Small intestine (tissue), 7 donors: ENCODE measurements around the gene NDUFS8. TPM values are rescaled to one million over a fixed set of nuclear protein-coding genes. Genes with fewer than 3 reads are reported as not detected.

ENCODE experiments used
- DNase-seq, 2 donors: peaks; one replicate each; pipeline versions ENCODE4 v3.0.0 to v3.0.0-alpha.2; 2013
- FAIRE-seq: peaks from 2 replicates; lab custom pipeline; 2012; peaks lifted over from hg19 to GRCh38; lab: Jason Lieb, UNC
- H3K27ac ChIP-seq, 3 donors: one replicate each; pipeline ENCODE4 v1.5.1; 2013; ENCODE audit warnings: low read length in 2 of 3, mild to moderate bottlenecking in 2 of 3, control low read depth in 1 of 3, inconsistent platforms in 1 of 3, low read depth in 1 of 3, moderate library complexity in 1 of 3
- H3K27me3 ChIP-seq, 3 donors: one replicate each; pipeline ENCODE4 v1.6.1; 2013; ENCODE audit warnings: low read length in 3 of 3, inconsistent platforms in 1 of 3; ENCODE audit not compliant: control insufficient read depth in 3 of 3, insufficient read depth in 3 of 3
- H3K36me3 ChIP-seq, 3 donors: one replicate each; pipeline ENCODE4 v1.6.1; 2013; ENCODE audit warnings: low read length in 3 of 3, inconsistent platforms in 1 of 3, low read depth in 1 of 3, mild to moderate bottlenecking in 1 of 3, moderate library complexity in 1 of 3; ENCODE audit not compliant: control insufficient read depth in 3 of 3, insufficient read depth in 2 of 3
- H3K4me1 ChIP-seq, 3 donors: one replicate each; pipeline ENCODE4 v1.6.1; 2013; ENCODE audit warnings: low read length in 2 of 3, inconsistent platforms in 1 of 3, low read depth in 1 of 3, mild to moderate bottlenecking in 1 of 3, moderate library complexity in 1 of 3; ENCODE audit not compliant: control insufficient read depth in 3 of 3, insufficient read depth in 2 of 3
- H3K4me3 ChIP-seq, 3 donors: one replicate each; pipeline ENCODE4 v1.5.1; 2013; ENCODE audit warnings: low read length in 3 of 3, control low read depth in 1 of 3, inconsistent platforms in 1 of 3, low read depth in 1 of 3, mild to moderate bottlenecking in 1 of 3, moderate library complexity in 1 of 3
- H3K9me3 ChIP-seq, 2 donors: one replicate each; pipeline ENCODE4 v1.6.1; 2013; ENCODE audit warnings: low read depth in 1 of 2, low read length in 1 of 2; ENCODE audit not compliant: control insufficient read depth in 2 of 2, insufficient read depth in 1 of 2
- WGBS, 3 donors: extraction: QIAGEN DNeasy Blood & Tissue Kit; methylation state at CpG; one replicate each; pipeline ENCODE4 v1.1.7; 2013; 5-methylcytosine and 5-hydroxymethylcytosine counted together
- polyA plus RNA-seq, 4 donors: library from polyadenylated mRNA; stranded (reverse) in 3 of 4; unstranded in 1 of 4; fragments of 200-250 nt in 3 of 4; fragments of 120-200 nt in 1 of 4; gene quantifications; one replicate each; pipeline versions ENCODE4 v1.2.1 to v1.2.3, GENCODE V29; 2013
- donor health status: healthy with polysubstance abuse.
- donor health status: control.
- donor health status: control.
- donor health status: Bipolar disorder and iron deficiency.
- donor health status: healthy.

NDUFS8 gene
- polyA plus RNA-seq, 4 donors = 71.4 to 290 (median 203) TPM

DNA sequence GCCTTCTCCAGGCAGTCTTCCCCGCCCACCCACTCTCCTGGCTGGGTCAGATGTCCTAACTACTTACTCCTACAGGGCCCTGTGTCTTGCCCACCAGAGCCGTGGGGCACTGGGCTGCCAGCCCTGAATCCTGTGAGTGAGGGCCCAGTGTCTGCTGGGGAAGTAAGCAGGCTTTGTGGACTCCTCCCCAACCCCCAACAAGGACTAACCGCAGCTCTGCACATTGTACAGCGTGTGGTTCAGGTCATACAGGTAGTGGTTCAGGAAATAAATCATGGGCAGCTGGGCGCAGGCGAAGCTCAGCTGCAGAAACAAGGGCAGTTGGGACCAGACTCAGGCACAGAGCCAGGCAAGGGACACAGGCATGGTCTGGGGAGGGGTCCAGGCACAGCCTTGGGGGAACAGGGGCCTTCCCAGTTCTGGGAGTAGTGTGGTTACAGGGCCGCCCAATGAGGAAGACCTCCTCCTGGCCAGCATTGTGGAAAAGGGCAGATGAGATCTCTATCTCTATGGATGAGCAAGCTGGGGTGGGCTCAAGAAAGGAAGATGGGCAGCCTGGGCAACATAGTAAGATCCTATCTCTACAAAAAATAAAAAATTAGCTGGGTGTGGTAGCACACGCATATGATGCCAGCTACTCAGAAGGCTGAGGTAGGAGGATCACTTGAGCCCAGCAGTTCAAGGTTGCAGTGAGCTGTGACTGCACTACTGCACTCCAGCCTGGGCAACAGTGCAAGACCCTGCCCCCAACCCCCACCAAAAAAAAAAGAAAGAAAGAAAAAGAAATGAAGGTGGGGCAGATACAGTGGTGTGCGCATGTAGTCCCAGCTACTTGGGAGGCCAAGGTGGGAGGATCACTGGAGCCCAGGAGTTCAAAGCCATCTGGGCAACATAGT lies 32.1 kb upstream of the NDUFS8 start:
- H3K9me3 ChIP-seq = no peaks in the 10 kb centered on the region
- H3K27me3 ChIP-seq = no peaks in the 10 kb centered on the region
- 74 to 86% (median 83%) methylated on average over 9 of the region's 9 CpGs for WGBS, 3 donors
- DNase-seq (peak in 1 of 2 donors; percentile 47), FAIRE-seq (no peak)
- H3K27ac ChIP-seq = peak overlapping the region in 2 of 3 donors; percentile 3 to 94
- H3K4me3 ChIP-seq = no peak overlapping the region
- peaks cover 0 to 24% (median 9%) of the 10 kb centered on the region in 3 donors for H3K4me1 ChIP-seq
- peaks cover 0 to 30% (median 0%) of the 10 kb centered on the region in 3 donors for H3K36me3 ChIP-seq

DNA sequence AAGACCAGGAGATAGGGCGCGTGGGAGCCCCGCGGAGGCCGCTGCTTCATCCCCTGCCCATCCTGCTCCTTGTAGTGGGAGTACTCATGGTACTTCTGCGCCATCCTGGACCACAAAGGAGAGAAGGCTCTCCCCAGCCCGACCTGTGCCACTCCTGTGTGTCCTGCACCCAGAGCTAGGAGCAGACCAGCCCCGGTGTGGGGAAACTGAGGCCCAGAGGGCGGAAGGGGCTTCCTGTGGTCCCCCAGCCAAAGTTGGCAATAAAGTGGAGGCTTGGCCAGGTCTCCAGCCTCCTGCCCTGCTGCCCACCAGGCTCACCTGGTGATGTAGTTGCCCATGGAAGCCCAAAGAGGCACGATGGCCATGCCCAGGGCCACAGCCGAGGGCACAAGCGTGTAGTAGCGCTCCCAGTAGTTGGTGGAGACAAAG lies 31.3 kb upstream of the NDUFS8 start:
- peaks cover 0 to 27% (median 9%) of the 10 kb centered on the region in 3 donors for H3K4me1 ChIP-seq
- no peaks in the 10 kb centered on the region for H3K27me3 ChIP-seq
- no peak overlapping the region for H3K4me3 ChIP-seq
- 96 to 98% (median 98%) methylated on average over 13 of the region's 13 CpGs for WGBS, 3 donors
- peaks cover 0 to 30% (median 0%) of the 10 kb centered on the region in 3 donors for H3K36me3 ChIP-seq
- no peaks in the 10 kb centered on the region for H3K9me3 ChIP-seq
- DNase-seq (no peak), FAIRE-seq (no peak)
- H3K27ac ChIP-seq = no peak overlapping the region

DNA sequence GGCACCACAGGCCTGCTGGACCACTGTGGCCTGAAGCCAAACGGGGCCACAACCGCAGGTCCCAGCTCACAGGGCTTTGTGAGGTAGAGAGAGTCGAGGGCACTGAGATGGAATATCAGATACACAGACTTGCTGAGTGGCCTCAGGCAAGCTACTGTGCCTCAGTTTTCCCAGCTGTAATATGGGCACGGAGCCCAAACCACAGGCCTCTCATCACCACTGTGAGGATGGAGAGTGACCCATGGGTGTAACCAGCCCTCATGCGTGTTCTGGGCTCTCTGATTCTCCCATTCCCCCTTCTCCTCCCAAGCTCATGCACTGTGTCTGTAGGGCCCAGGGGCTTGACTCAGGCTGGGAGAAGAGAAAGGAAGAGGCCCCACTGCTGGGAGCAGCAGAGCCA lies 30.8 kb upstream of the NDUFS8 start:
- H3K36me3 ChIP-seq = peaks cover 0 to 30% (median 0%) of the 10 kb centered on the region in 3 donors
- no peaks in the 10 kb centered on the region for H3K9me3 ChIP-seq
- H3K27ac ChIP-seq = no peak overlapping the region
- no peak overlapping the region for H3K4me3 ChIP-seq
- DNase-seq = no peak
- 94 to 98% (median 96%) methylated on average over 5 of the region's 5 CpGs for WGBS, 3 donors
- FAIRE-seq = no peak
- H3K4me1 ChIP-seq = peaks cover 0 to 28% (median 9%) of the 10 kb centered on the region in 3 donors
- H3K27me3 ChIP-seq = no peaks in the 10 kb centered on the region

DNA sequence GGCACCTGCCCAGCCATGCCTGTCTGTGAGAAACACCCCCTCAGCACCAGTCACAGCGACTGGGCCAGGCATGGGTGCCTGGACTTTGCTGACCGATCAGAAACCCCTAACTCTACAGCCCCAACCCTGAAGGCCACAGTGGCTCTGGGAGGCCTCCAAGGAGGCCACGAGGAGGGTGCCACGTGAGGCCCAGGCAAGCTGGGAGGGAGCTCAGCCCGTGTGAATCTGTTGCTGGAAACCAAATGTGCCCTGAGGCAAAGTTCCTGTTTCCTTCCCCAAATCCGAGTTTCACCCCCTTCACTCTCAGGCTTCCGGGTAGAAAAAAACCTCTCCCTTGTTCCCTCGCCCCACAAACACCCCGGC lies 27.9 kb upstream of the NDUFS8 start:
- peak overlapping the region in 1 of 3 donors; percentile 4 for H3K4me3 ChIP-seq
- H3K27me3 ChIP-seq = no peaks in the 10 kb centered on the region
- H3K9me3 ChIP-seq = no peaks in the 10 kb centered on the region
- FAIRE-seq (no peak), DNase-seq (no peak)
- peaks cover 0 to 12% (median 2%) of the 10 kb centered on the region in 3 donors for H3K4me1 ChIP-seq
- peak overlapping the region in 1 of 3 donors; percentile 46 for H3K27ac ChIP-seq
- peaks cover 0 to 24% (median 0%) of the 10 kb centered on the region in 3 donors for H3K36me3 ChIP-seq
- 55 to 65% (median 65%) methylated on average over 9 of the region's 9 CpGs for whole genome bisulfite sequencing, 3 donors

DNA sequence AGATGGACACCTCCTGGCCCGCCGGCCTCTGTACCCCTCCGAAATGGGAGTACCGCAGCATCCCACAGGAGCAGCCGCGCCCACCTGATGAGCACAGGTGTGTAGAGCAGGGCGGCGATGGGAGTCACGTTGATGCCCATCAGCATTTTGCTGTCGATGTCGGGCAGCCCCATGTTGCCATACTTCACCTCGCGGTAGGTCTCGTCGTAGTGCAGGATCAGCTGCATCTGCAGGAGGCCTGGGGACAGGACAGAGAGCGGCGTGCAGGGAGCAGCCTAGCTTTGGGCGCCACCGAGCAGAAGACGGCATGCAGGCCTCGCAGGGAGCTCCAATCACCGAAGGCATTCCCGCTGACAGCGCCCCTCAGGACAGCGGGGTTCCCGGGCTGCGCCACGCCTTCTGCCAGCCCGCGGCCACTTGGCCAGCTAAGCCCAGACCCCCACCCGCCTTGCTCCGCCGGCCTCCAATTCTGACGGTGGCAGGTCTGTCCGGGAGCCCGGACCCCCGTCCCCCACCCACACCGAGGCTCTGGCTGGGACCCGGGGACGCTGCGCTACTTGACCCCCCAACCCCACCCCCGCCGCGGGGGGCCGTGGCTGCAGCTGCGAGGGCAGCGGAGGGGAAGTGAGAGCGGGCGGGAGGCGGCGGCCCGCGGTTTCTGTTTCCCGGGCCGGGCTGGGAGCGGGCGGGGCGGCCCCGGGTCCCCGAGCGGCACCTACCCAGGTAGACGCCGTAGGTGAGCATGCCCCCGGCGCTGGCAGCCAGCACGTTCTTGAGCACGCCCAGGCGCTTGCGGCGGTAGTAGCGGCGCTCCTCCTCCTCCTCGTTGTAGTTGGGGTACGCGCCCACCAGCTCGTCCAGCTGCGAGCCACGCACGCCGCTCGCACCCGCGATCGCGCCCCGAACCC lies 27.3 kb upstream of the NDUFS8 start:
- DNase-seq = peak; percentile 63 to 73
- FAIRE-seq = no peak
- peak overlapping the region; percentile 45 to 92 (median 72) for H3K4me3 ChIP-seq
- peak overlapping the region in 1 of 3 donors; percentile 46 for H3K27ac ChIP-seq
- H3K4me1 ChIP-seq = peaks cover 0 to 12% (median 2%) of the 10 kb centered on the region in 3 donors
- H3K27me3 ChIP-seq = no peaks in the 10 kb centered on the region
- H3K9me3 ChIP-seq = no peaks in the 10 kb centered on the region
- H3K36me3 ChIP-seq = peaks cover 0 to 18% (median 0%) of the 10 kb centered on the region in 3 donors
- 7 to 12% (median 11%) methylated on average over 65 to 86 of the region's 86 CpGs for WGBS, 3 donors

DNA sequence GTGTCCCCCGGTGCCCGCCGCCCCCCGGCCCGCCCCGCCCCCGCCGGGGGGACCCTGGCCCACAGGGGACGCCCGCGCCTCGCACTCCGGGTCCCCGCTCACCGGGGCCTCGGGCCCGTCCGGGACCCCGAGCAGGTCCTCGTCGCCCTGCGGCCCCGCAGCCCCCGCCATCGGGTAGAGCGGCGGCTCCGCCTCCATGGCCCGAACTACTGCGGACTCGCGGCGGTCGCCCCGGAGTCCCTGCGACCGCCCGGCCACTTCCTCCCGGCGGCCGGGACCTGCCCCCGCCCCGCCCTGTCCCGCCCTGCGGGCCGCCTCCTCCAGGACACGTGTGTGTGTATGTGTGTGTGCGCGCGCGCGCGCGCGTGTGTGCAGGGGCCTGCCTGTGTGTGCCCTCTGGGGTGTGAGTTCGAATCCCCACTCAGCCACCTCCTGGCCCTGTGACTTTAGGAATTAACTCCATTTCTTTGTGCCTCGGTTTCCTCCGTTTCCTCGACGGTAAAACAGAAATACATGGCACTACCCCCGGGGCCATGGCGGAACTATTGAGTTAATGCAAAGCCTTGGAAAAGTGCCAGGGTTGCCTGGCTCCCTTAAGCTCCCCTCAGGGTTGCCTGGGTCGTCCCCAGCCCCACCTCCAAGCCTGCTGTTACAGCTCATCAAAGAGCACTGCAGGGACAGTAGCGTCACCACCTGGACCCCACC lies 26.5 kb upstream of the NDUFS8 start, which contains the start of gene UNC93B1:
UNC93B1 (minus strand) TSS at position 252 of the 705 bp plus-strand sequence; CDS start at position 198, 54 bp downstream.
- Histone ChIP-seq H3K36me3 (peaks cover 0 to 10% (median 0%) of the 10 kb centered on the region in 3 donors), H3K27me3 (no peaks in the 10 kb centered on the region), H3K27ac (peak within 1 kb of the TSS in 2 of 3 donors; percentile 62 to 68), H3K9me3 (no peaks in the 10 kb centered on the region), H3K4me3 (peak within 1 kb of the TSS; percentile 45 to 92 (median 72)), H3K4me1 (peaks cover 0 to 20% (median 2%) of the 10 kb centered on the region in 3 donors)
- 2 to 3% (median 3%) methylated on average over 43 to 64 of the region's 64 CpGs for WGBS, 3 donors
- peak; percentile 91 to 93 for DNase-seq
- no peak for FAIRE-seq

DNA sequence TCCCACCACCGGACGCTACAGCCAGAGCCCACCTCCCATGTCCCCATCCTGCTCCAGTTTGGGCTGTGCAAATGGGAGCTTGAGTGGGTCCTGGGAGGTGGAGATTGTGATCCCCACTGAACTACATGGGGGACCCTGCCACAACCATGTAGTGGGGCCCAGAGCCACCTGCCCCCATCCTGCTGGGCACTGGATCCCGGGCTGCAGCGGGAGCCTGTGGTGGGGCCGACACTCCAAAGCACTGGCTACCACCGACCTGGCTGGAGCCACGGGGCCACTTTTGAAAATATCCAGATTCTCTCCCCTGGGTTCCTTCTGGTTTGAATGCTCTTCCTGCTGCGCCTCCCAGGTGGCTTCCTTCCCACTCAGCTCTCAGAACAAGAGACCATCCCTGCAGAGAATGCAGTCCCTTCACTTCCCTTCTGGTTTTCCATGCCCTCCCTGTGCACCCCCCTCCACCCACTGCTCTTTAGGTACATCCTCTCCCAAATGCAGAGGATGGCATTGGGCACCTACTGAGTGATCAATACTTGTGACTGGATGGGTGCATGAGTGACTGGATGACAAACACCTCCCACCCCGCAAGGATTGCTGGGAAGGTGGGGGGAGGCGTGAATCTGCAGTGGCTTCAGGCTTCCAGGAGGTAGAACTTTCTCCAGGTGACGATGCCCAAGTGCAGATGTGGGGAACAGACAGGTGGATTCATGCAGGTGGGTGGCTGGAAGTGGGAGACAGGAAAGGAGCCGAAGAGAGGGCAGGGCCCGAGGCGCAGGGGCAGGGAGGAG lies 25.7 kb upstream of the NDUFS8 start:
- no peak for DNase-seq
- peak overlapping the region in 1 of 3 donors; percentile 56 for H3K27ac ChIP-seq
- FAIRE-seq = no peak
- H3K4me1 ChIP-seq = peaks cover 0 to 28% (median 2%) of the 10 kb centered on the region in 3 donors
- H3K27me3 ChIP-seq = no peaks in the 10 kb centered on the region
- H3K9me3 ChIP-seq = no peaks in the 10 kb centered on the region
- WGBS, 3 donors = 69 to 78% (median 77%) methylated on average over 14 of the region's 14 CpGs
- peaks cover 0 to 5% (median 0%) of the 10 kb centered on the region in 3 donors for H3K36me3 ChIP-seq
- no peak overlapping the region for H3K4me3 ChIP-seq
